GM12878 (cell line): ENCODE measurements around the gene SNX13.

Experiments used
- CHD1 ChIP-seq: IDR thresholded peaks from 2 replicates; pipeline ENCODE4 v1.6.1; 2012; ENCODE audit warnings: low read depth, low read length, improper control_type of control experiment
- CREB1 ChIP-seq: IDR thresholded peaks from 2 replicates; pipeline ENCODE4 v1.6.1; 2012; ENCODE audit warnings: low read depth, mild to moderate bottlenecking, inconsistent platforms
- CTCF ChIP-seq, 3 experiments: IDR thresholded peaks in 2 of 3; conservative IDR thresholded peaks in 1 of 3; 2 replicates each; pipeline ENCODE4 v1.5.1; 2011; ENCODE audit warnings: low read depth in 3 of 3, low read length in 3 of 3, mild to moderate bottlenecking in 3 of 3, control low read depth in 2 of 3, moderate library complexity in 2 of 3, inconsistent platforms in 1 of 3, mixed read lengths in 1 of 3; ENCODE audit not compliant: control insufficient read depth in 2 of 3, insufficient read depth in 1 of 3; ENCODE audit errors: extremely low read depth in 1 of 3
- IKZF2 ChIP-seq, 2 experiments: fragments of 450-650 bp; IDR thresholded peaks; 2 replicates each; pipeline ENCODE4 v1.6.1; 2017; ENCODE audit warnings: mild to moderate bottlenecking in 2 of 2, moderate library complexity in 2 of 2
- JUNB ChIP-seq: IDR thresholded peaks from 2 replicates; pipeline ENCODE4 v1.6.1; 2016; ENCODE audit warnings: antibody characterized with exemption, mild to moderate bottlenecking
- NFYB ChIP-seq: IDR thresholded peaks from 2 replicates; pipeline ENCODE4 v1.6.1; 2011; ENCODE audit warnings: low read depth, mild to moderate bottlenecking, low read length, improper control_type of control experiment, moderate library complexity; ENCODE audit not compliant: insufficient read depth
- SP1 ChIP-seq: IDR thresholded peaks from one replicate; pipeline ENCODE4 v1.6.1; 2011; ENCODE audit warnings: low read depth, low read length
- SUPT20H ChIP-seq: IDR thresholded peaks from 2 replicates; pipeline ENCODE4 v1.6.1; 2011; ENCODE audit warnings: low read depth, mild to moderate bottlenecking, low read length, moderate library complexity, borderline replicate concordance; ENCODE audit not compliant: control insufficient read depth
- TCF12 ChIP-seq: IDR thresholded peaks from 2 replicates; pipeline ENCODE4 v1.6.1; 2011; ENCODE audit warnings: low read depth, mild to moderate bottlenecking, low read length
- TF ChIP-seq, protein P1 (sequence below): IDR thresholded peaks from 2 replicates; pipeline ENCODE4 v1.6.1; 2012; ENCODE audit warnings: low read length, inconsistent platforms
- TF ChIP-seq, protein P2 (sequence below): IDR thresholded peaks from 2 replicates; pipeline ENCODE4 v1.6.1; 2012; ENCODE audit warnings: low read depth, low read length, improper control_type of control experiment

- TF ChIP-seq CTCF (IDR thresholded peaks at IDR 0.05 in 2 of 3, conservative IDR thresholded peaks at IDR 0.05 in 1 of 3; ENCODE audit: control insufficient read depth in 2 of 3, extremely low read depth in 1 of 3, insufficient read depth in 1 of 3, low read depth in 3 of 3, low read length in 3 of 3) (no peak), IKZF2 (IDR thresholded peaks at IDR 0.05) (no peak), TCF12 (no peak), CHD1 (no peak), SP1 (no peak), NFYB (no peak), SUPT20H (no peak), JUNB (no peak), CREB1 (no peak)
- TF ChIP-seq, protein P1, sequence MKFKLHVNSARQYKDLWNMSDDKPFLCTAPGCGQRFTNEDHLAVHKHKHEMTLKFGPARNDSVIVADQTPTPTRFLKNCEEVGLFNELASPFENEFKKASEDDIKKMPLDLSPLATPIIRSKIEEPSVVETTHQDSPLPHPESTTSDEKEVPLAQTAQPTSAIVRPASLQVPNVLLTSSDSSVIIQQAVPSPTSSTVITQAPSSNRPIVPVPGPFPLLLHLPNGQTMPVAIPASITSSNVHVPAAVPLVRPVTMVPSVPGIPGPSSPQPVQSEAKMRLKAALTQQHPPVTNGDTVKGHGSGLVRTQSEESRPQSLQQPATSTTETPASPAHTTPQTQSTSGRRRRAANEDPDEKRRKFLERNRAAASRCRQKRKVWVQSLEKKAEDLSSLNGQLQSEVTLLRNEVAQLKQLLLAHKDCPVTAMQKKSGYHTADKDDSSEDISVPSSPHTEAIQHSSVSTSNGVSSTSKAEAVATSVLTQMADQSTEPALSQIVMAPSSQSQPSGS = no peak
- TF ChIP-seq, protein P2, sequence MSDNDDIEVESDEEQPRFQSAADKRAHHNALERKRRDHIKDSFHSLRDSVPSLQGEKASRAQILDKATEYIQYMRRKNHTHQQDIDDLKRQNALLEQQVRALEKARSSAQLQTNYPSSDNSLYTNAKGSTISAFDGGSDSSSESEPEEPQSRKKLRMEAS = no peak
Observed at GRCh38 chr7:17984288-17984687, 44.0 kb upstream of the SNX13 start.
